ENCODE measurements around the gene CADM1. TPM values are rescaled to one million over a fixed set of nuclear protein-coding genes. Genes with fewer than 3 reads are reported as not detected.

The CADM1 gene
- total and polyA plus RNA-seq, 8 donors = 6.3 to 38.8 (median 24.5) TPM

DNA sequence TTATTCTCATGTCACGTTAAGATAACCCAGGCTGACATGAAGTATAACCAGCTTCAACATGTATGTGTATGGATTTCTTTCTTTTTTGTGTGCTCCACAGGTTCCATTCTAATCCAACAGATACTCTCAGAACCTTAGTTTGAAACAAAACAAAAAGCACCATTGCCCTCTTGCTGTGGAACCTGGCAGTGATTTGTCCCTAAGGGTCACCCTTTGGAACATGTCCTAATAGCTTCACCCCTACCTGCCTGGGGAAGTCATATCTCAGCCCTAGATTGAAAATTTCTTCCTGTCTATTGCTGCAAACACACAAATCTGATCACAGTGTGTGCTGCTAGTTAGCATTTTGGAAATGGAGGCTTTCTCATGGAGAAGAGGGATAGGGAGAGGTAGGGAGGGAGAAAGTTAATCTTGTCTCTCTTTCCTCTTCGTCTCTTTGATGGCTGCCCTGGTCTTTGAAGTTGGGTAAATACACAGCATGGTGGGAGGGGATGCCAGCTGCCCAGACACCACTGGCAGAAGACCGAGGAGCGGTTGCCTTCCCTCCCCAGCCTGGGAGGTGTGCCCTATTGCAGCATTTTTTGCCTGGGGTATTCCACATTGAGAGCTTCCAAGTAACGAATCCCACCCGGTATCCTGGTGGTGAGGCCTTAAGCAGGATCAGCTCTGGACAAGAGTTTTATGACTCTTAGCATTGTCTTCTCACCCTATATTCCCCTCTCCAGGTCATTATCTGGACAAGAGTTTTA lies 11.6 kb upstream of the CADM1 start:
- H3K27ac ChIP-seq = no peak overlapping the region
- DNase-seq = no peak
- no peaks in the 10 kb centered on the region for H3K4me1 ChIP-seq
- H3K27me3 ChIP-seq = no peaks in the 10 kb centered on the region
- 64 to 71% methylated on average over 6 of the region's 6 CpGs for WGBS, 2 donors
- no peaks in the 10 kb centered on the region for H3K36me3 ChIP-seq
- no peak for FAIRE-seq
- no peak overlapping the region for H3K4me3 ChIP-seq
- TF ChIP-seq, protein P1, sequence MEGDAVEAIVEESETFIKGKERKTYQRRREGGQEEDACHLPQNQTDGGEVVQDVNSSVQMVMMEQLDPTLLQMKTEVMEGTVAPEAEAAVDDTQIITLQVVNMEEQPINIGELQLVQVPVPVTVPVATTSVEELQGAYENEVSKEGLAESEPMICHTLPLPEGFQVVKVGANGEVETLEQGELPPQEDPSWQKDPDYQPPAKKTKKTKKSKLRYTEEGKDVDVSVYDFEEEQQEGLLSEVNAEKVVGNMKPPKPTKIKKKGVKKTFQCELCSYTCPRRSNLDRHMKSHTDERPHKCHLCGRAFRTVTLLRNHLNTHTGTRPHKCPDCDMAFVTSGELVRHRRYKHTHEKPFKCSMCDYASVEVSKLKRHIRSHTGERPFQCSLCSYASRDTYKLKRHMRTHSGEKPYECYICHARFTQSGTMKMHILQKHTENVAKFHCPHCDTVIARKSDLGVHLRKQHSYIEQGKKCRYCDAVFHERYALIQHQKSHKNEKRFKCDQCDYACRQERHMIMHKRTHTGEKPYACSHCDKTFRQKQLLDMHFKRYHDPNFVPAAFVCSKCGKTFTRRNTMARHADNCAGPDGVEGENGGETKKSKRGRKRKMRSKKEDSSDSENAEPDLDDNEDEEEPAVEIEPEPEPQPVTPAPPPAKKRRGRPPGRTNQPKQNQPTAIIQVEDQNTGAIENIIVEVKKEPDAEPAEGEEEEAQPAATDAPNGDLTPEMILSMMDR (IDR thresholded peaks at IDR 0.05) = no peak
- no peak for ATAC-seq
- intact Hi-C loops (cut with DNase I) = no loop called here
- H3K9me3 ChIP-seq = no peaks in the 10 kb centered on the region

DNA sequence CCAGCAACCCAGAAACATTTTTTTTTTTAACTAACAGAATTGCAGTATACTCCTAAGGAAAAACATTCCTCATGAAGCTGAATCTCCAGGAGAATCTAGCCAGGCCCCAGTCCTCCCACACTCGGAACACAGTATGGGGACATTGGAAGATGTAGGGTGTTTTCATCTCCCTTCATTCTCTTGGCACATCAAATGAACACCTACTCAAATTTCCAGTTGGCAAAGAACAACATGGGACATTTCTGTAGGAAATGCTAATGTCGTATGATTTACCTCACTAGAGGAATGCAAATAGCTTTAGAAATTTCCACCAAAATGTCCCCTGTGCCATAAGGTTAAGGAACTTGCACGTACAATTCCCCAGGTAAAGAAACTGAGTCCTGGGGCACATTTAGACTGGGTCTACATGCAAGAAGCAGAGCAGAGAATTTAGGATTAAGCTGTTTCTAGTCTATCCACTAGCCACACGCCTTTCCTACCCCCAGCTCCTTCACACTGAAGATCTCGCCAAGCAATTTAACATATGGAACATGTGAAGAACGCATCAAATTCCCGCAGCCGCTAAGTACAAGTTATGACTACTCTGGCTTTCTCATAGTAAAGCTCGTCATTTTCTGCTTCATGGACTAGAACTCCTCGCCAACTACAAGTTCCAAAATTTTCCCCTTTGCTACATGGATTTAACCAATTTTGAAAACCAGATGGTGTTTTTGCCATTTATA lies 2.9 kb upstream of the CADM1 start:
- Histone ChIP-seq H3K27ac (no peak overlapping the region), H3K4me1 (peaks cover 0 to 9% (median 6%) of the 10 kb centered on the region in 3 donors), H3K9me3 (no peaks in the 10 kb centered on the region), H3K4me3 (no peak overlapping the region), H3K36me3 (no peaks in the 10 kb centered on the region), H3K27me3 (no peaks in the 10 kb centered on the region)
- TF ChIP-seq, protein P1 (IDR thresholded peaks at IDR 0.05) = no peak
- WGBS, 2 donors = 77 to 84% methylated on average over 10 of the region's 10 CpGs
- intact Hi-C loops (cut with DNase I) = loop anchor here in 1 of 3 donors (10.0 kb wide), 1 partner anchor 172 kb away; no protein-coding TSS in a partner anchor
- ATAC-seq (no peak), FAIRE-seq (no peak), DNase-seq (no peak)

DNA sequence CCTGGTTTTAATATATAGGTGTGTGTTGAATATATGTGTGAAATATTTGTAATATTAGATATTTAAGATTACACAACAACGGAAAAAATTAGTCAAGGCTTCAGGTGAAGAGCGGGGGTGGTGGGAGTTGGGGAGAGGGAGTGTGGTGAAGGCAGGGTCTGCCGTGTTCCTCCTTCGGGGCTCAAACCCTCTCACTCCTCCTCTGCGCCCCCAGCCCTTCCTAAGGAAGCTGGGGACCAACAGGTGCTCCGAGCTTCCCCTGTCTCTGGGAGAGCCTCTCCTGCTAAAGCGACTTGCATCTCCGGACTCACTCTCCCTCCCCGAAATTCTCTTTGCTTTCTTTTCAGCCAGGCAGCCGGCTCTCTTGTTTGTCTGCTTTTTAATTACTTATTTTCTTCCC lies 960 bp upstream of the CADM1 start:
- intact Hi-C loops (cut with DNase I) = loop anchor here in 1 of 3 donors (10.0 kb wide), 1 partner anchor 170 kb away; no protein-coding TSS in a partner anchor
- peak in 2 of 6 donors; percentile 9 to 33 for DNase-seq
- H3K9me3 ChIP-seq = no peaks in the 10 kb centered on the region
- ATAC-seq = no peak
- no peak for FAIRE-seq
- H3K36me3 ChIP-seq = no peaks in the 10 kb centered on the region
- H3K4me1 ChIP-seq = peaks cover 0 to 13% (median 6%) of the 10 kb centered on the region in 3 donors
- peak overlapping the region; percentile 39 to 82 (median 70) for H3K27ac ChIP-seq
- WGBS, 2 donors = 3 to 6% methylated on average over 10 of the region's 10 CpGs
- peak overlapping the region in 3 of 4 donors; percentile 46 to 70 (median 57) for H3K4me3 ChIP-seq
- TF ChIP-seq, protein P1 (IDR thresholded peaks at IDR 0.05) = no peak
- peaks cover 0 to 8% (median 0%) of the 10 kb centered on the region in 4 donors for H3K27me3 ChIP-seq

DNA sequence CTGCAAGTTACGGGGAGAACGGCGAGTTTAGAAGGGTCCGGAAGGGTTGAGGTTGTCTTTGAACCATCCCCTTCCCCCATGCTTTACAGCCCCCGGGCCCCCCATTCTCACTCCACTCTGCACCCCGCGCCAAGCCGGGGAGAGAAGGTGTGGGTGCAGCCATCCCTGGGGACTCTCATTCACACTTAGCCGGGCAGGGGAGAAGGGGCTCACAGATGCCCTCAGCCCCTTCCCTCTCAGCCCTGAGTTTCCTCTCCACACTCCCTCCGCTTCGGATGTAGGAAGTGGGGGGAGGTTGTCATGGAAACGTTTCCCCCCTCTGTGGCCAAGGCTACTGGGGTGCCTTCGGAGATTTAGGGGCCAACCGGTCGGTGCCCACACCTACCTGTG lies 334 bp downstream of the CADM1 start:
- TF ChIP-seq, protein P1 (IDR thresholded peaks at IDR 0.05) = no peak
- intact Hi-C loops (cut with DNase I) = loop anchor here in 1 of 3 donors (10.0 kb wide), 1 partner anchor 169 kb away; no protein-coding TSS in a partner anchor
- DNase-seq (peak in 1 of 6 donors; percentile 60), ATAC-seq (peak; percentile 2 to 15 (median 6)), FAIRE-seq (no peak)
- peaks cover 0 to 13% (median 6%) of the 10 kb centered on the region in 3 donors for H3K4me1 ChIP-seq
- no peaks in the 10 kb centered on the region for H3K36me3 ChIP-seq
- H3K4me3 ChIP-seq = peak overlapping the region; percentile 40 to 70 (median 52)
- peaks cover 0 to 21% (median 1%) of the 10 kb centered on the region in 4 donors for H3K27me3 ChIP-seq
- H3K27ac ChIP-seq = peak overlapping the region in 3 of 4 donors; percentile 39 to 82 (median 78)
- 0 to 2% methylated on average over 6 to 15 of the region's 15 CpGs for WGBS, 2 donors
- no peaks in the 10 kb centered on the region for H3K9me3 ChIP-seq
